Measurements from ENCODE around the gene MYH7.
"Not testable (repeated sequence)": the region's sequence is repeated elsewhere in the genome, so short reads cannot be mapped to it uniquely, and the experiment has no call there.

The MYH7 gene

GRCh38 chr14:23406725-23407355, 28.6 kb downstream of the MYH7 start:
- DNase-seq = no peak

GRCh38 chr14:23406244-23406643, 29.2 kb downstream of the MYH7 start:
- DNase-seq = no peak

GRCh38 chr14:23405516-23406025, 29.9 kb downstream of the MYH7 start:
- no peak for DNase-seq

DNA sequence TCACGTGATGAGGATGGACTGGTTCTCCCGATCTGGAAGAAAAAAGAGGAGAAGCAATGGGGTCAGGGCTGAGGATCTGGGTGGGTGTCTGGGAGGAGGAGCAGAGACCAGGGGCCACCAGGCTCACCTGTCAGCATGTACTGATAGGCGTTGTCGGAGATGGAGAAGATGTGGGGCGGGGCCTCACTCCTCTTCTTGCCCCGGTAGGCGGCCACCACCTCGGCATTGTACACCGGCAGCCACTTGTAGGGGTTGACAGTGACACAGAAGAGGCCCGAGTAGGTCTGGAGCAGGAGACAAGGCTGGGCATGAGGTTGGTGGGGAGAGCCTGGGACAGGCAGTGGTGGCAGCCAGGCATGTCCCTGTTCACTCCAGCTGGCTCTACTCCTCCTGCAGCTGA, 30.4 kb downstream of the MYH7 start:
- no peak for DNase-seq

GRCh38 chr14:23404331-23404900, 31.0 kb downstream of the MYH7 start:
- DNase-seq = no peak

- no peak for DNase-seq
Measured at GRCh38 chr14:23403908-23404307, 31.6 kb downstream of the MYH7 start.

DNA sequence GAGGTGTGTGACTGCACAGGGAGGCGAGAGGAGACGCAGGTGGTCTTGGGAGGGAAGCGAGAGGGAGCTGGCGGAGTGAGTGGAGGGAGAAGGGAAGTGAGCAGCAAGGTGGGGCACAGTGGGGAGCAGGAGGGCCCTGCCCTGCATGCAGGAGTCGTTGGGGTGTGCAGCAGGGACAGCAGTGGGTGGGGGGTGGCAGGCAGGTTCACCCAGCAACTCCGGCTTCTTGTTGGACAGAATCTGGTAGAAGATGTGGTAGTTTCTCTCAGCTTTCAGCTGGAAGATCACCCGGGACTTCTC, 32.4 kb downstream of the MYH7 start:
- DNase-seq = no peak

- DNase-seq = no peak
Measured at GRCh38 chr14:23402296-23403138, 32.9 kb downstream of the MYH7 start.

DNA sequence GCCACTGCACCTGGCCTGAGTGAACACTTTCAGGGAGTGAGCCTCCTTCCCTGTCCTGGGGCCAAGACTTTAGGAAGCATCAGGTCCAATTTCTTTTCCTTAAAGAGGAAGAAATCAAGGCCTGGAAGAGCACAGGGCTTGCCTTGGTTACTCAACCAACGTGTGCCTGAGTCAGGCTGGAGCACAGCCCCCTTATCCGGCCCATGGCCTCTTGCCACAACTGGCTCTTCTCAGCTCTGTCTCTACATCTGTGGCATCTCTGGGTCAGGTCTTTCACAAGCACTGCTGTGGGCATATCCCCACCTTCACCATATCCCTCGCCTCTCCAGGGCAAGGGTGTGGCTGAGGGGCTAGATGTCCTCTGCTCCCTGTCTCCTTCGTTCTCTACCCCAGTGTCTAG, 34.2 kb downstream of the MYH7 start:
- DNase-seq = no peak

DNA sequence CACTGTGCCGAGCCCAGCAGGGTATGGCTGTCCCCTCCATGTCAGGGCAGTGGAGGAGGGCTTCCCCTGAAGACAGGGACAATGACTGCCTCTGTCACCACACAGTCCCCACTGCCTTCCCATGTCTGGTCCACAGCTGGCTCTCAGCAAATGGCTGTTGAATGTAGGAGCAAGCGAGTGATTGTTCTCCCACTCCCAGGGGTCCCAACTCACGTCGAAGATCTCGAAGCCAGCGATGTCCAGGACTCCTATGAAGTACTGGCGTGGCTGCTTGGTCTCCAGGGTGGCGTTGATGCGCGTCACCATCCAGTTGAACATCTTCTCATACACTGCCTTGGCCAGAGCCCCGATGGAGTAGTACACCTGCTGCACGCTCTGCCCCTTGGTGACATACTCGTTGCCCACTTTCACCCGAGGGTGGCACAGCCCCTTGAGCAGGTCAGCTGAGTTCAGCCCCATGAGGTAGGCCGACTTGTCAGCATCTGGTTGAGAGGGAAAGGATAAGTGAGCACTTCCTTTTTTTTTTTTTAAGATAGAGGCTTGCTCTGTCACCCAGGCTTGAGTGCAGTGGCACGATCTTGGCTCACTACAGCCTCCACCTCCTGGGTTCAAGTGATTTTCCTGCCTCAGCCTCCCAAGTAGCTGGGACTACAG, 34.8 kb downstream of the MYH7 start:
- not testable (repeated sequence) for DNase-seq

- DNase-seq = no peak
Measured at GRCh38 chr14:23399591-23399990, 35.9 kb downstream of the MYH7 start.

- DNase-seq = no peak
Measured at GRCh38 chr14:23399136-23399535, 36.3 kb downstream of the MYH7 start.

- DNase-seq = no peak
Measured at GRCh38 chr14:23398348-23398747, 37.1 kb downstream of the MYH7 start.

- no peak for DNase-seq
Measured at GRCh38 chr14:23396781-23397407, 38.6 kb downstream of the MYH7 start.

DNA sequence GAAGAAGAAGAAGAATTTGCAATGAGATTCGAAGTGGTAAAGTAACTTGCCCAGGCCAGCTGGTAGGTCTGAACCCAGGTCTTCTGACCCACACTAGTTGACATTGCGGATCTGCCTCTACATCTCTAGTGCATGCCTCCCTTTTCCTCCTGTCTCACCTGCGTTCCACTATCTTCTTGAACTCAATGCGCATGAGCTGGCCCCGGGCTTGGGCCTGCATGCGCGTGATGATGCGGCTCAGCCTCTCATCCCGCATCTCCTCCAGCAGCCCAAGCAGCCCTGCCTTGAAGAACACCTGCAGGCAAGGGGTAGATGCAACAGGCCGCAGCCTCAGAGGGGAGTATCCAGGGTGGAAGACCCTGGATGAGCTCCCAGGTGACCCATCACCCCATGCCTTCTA, 39.3 kb downstream of the MYH7 start:
- no peak for DNase-seq

GRCh38 chr14:23392613-23393012, 42.8 kb downstream of the MYH7 start:
- DNase-seq = no peak

DNA sequence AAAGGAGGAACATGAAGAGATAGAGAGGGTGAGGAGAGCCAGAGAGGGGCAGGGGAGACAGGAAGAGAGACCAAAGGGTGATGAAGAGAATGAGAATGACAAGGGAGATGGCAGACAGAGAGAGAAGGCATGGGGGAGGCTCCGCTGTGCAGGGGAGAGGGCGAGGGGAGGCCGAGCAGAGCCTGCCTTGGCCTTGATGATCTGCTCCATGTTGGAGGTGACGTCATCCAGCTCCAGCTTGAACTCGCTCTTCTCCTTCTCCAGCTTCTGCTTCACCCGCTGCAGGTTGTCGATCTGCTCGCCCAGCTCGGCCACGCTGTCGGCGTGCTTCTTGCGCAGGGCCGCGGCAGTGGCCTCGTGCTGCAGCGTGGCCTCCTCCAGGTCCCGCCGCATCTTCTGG, 45.6 kb downstream of the MYH7 start:
- DNase-seq = not testable (repeated sequence)

DNA sequence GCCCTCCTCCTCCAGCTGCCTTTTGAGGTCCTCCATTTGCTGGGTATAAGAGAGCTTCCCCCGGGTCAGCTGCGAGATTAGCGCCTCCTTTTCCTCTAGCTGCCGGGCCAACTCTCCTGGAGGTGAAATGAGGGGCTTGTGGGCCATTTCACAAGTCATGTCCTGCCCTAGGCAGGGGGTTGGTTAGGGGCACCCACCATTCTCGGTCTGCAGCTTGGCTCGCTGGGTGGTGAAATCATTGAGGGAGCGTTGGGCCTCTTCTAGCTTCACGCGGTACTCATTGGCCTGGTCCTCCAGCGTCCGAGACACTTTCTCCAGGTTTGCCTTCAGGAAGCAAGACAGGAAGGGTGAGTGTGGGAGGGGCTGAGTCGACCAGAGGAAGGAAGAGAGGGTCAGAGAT, 46.1 kb downstream of the MYH7 start:
- DNase-seq = no peak

GRCh38 chr14:23388996-23389395, 46.5 kb downstream of the MYH7 start:
- no peak for DNase-seq

- no peak for DNase-seq
Measured at GRCh38 chr14:23387916-23388882, 47.3 kb downstream of the MYH7 start.

- no peak for DNase-seq
Measured at GRCh38 chr14:23386999-23387398, 48.5 kb downstream of the MYH7 start.

GRCh38 chr14:23386266-23386657, 49.2 kb downstream of the MYH7 start:
- not testable (repeated sequence) for DNase-seq
